IPS DF 6.9 (cell line): ENCODE data around the gene CERS2.

Experiments used
- DNase-seq: peaks from one replicate; pipeline ENCODE4 v3.0.0-alpha.2; 2013; ENCODE audit warnings: low read depth, low spot score
- H3K27ac ChIP-seq: one replicate; pipeline ENCODE4 v1.5.1; 2013; ENCODE audit warnings: low read length, control low read depth
- H3K27me3 ChIP-seq: 2 replicates; pipeline ENCODE4 v1.6.1; 2013; ENCODE audit warnings: mild to moderate bottlenecking, low read length; ENCODE audit not compliant: control insufficient read depth, insufficient read depth
- H3K36me3 ChIP-seq: 2 replicates; pipeline ENCODE4 v1.6.1; 2013; ENCODE audit warnings: low read length; ENCODE audit not compliant: control insufficient read depth, insufficient read depth
- H3K4me1 ChIP-seq: 2 replicates; pipeline ENCODE4 v1.6.1; 2013; ENCODE audit warnings: low read length; ENCODE audit not compliant: control insufficient read depth, insufficient read depth
- H3K4me3 ChIP-seq: 2 replicates; pipeline ENCODE4 v1.5.1; 2013; ENCODE audit warnings: mild to moderate bottlenecking, low read length
- H3K9me3 ChIP-seq: 2 replicates; pipeline ENCODE4 v1.6.1; 2013; ENCODE audit warnings: low read length, inconsistent platforms; ENCODE audit not compliant: control insufficient read depth, insufficient read depth
- WGBS: extraction: QIAGEN DNeasy Blood & Tissue Kit; methylation state at CpG from one replicate; pipeline ENCODE4 v1.1.7; 2013; ENCODE audit warnings: mixed read lengths, missing lambda C conversion rate; ENCODE audit not compliant: insufficient read length, insufficient coverage; 5-methylcytosine and 5-hydroxymethylcytosine counted together

The CERS2 gene

GRCh38 chr1:150917387-150917786 is 57.2 kb downstream of the CERS2 start:
- DNase-seq = no peak
- Histone ChIP-seq H3K27me3 (no peaks in the 10 kb centered on the region), H3K4me1 (no peaks in the 10 kb centered on the region), H3K9me3 (no peaks in the 10 kb centered on the region), H3K4me3 (no peak overlapping the region), H3K27ac (no peak overlapping the region), H3K36me3 (no peaks in the 10 kb centered on the region)
- no CpG with 5 or more reads among the region's 7 CpGs for WGBS
